CMK (cell line): ENCODE results near the gene GPR141.

Experiments
- DNase-seq: peaks from one replicate; pipeline ENCODE4 v3.0.0-alpha.2; 2010; ENCODE audit warnings: low read depth

Gene GPR141

DNA sequence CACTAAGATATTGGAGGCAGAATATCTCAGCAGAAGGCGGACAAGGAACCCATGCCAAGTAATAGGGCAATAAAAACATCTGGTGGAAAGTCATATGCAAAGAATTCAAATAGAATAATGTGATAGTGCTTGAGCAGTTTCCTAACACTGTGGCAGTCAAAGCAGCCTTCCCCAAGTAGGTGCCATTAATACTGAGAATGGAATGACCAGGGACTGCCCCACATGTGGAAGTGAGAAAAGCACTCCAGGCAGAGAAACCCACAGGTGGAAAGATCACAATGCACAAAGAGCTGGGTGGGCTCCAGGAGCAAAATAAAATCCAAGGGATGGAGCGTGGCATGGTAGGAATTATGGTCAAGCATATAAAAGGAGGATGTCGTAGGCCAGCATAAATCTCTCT is 100.4 kb downstream of the GPR141 start:
- no peak for DNase-seq

DNA sequence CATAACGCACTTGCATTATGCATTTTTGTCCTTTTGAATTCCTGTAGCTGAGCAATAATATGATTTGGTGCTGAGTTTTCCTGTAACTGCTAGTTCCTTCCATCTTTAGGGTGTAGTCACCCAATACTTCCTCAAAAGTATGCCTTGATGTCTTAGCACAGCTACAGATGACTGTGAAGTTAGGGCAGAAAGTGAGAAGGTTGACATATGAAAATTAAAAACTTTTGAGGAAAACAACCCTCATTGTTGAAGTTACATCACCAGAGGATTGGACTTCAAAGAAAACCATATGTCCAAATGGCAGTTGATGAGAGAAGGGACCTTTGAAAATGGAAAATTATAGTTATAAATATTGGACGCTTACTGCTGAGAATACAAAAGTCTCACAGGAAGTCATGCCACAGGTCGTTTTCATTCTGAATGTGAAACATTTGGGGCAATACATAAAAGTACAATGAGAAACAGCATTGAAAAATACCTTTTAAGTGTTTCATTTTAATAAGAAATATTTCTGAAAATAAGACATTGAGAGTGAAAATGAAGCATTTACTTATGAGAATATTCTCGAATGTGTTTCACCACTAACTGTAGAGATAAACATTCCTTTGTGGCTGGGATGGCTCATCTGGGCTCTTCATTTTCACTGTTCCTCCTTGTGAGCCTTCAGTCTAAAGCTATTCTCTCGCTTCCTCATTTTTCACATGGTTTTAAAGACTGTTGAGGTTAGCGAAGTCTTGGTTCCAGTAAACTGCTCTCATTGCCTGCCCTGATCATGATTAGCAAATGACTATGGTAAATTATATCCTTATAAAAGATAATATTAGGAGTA is 103.4 kb downstream of the GPR141 start:
- no peak for DNase-seq
